ENCODE results near the gene APOA1.

DNA sequence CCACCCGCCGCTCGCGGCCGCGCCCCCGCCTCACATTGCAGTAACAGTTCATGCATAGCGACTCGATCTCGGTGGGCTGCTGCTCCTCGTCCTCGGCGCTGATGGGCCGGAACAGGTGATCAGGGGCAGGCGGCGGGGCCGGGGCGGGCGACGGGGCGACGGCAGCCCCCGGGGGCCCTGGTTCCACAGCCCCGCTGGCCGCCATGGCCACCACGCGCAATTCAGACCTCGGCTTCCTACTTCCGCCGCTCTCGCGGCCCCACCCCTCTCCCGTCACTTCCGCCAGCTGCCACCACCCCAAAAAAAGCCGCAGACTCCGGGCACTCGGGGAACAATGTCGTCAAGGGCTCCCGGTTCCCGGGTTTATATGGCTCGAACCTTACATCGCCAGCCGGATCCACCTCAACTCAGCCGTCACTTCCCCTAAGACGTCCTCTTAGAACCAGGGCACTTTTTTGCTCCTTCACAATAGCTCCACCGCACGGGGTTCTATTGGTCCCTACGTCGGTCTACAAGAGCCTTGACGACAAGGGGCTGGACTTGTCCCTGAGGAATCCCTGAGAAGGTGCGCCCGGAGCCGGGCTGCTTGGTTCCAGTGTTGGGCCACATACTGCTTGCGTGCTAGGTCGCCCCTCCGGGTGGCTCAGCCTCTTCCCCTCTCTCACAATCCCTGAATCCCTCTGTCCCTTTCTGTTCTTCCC, 49.5 kb downstream of the APOA1 start, which contains the start of gene ZPR1:
- TF ChIP-seq, protein P1, sequence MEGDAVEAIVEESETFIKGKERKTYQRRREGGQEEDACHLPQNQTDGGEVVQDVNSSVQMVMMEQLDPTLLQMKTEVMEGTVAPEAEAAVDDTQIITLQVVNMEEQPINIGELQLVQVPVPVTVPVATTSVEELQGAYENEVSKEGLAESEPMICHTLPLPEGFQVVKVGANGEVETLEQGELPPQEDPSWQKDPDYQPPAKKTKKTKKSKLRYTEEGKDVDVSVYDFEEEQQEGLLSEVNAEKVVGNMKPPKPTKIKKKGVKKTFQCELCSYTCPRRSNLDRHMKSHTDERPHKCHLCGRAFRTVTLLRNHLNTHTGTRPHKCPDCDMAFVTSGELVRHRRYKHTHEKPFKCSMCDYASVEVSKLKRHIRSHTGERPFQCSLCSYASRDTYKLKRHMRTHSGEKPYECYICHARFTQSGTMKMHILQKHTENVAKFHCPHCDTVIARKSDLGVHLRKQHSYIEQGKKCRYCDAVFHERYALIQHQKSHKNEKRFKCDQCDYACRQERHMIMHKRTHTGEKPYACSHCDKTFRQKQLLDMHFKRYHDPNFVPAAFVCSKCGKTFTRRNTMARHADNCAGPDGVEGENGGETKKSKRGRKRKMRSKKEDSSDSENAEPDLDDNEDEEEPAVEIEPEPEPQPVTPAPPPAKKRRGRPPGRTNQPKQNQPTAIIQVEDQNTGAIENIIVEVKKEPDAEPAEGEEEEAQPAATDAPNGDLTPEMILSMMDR (IDR thresholded peaks at IDR 0.05) = peak in 3 of 4 experiments; percentile 10 to 41 (median 41)
- peak; percentile 59 to 73 for TF ChIP-seq POLR2A (IDR thresholded peaks at IDR 0.05)

Data from gastroesophageal sphincter (tissue), 3 donors.